GM18861 (cell line): ENCODE results near the gene CACNA1H.

ENCODE experiments used
- ATAC-seq: cut with Tn5 transposase; IDR thresholded peaks from one replicate; pipeline ENCODE4 v1.9.1; 2021; ENCODE audit not compliant: unreplicated experiment

Gene CACNA1H

GRCh38 chr16:1152651-1153259 is at the start of gene CACNA1H:
CACNA1H (plus strand) TSS chr16:1153106; CDS start chr16:1153738, 632 bp downstream.
- ATAC-seq = no peak

DNA sequence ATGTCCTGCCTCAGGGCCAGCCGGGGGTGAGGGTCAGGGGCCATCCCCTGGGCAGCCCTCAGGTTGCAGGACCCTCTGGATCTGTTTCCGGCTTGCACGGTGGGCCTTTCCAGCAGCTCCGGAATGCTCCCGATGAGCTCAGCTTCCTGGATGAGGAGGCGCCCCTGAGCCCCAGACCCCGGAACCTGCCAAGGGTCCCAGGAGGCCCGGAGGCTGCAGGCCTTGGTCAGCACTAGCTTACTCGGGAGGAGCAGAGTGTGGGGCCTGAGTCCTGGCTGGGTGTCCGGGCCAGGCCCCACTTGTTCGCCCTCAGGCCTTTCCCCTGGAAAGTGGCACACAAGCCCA is 49.3 kb upstream of the CACNA1H start:
- no peak for ATAC-seq

DNA sequence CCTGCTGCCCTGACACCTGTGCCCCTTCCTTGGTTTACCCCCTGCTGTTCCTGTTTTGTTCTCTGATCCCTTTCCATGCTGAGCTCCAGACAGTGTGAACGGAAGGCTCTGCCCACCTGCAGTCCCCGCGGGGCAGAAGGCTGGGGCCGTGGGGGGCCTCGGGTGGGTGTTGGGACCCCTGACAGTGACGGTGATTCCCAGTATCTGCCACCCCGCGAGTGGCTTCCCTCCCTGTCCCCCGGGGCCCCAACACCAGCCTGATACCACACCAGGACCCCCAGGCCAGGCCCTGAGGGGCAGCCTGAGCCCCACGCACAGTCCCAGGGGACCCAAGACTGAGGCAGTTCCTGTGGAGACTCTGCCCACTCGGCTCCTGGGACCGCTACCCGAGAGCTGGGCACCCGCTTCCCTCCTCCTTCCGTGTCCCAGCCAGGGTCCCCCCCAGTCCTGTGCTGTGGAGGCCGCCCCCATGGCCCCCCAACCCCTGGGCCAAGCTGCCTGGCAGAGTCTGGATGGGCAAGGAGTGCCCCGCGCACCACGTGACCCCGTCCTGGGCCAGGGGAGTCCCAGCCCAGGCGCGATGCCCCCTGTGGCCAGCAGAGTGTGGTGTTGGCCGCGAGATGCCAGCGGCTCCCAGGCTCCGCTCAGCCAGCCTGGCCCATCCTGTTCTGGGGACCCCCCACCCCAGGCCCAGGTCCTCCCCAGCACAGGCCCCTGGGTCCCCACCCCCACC is 46.9 kb upstream of the CACNA1H start:
- ATAC-seq = no peak

GRCh38 chr16:1106659-1107058 is 46.2 kb upstream of the CACNA1H start:
- no peak for ATAC-seq

GRCh38 chr16:1107141-1107540 is 45.8 kb upstream of the CACNA1H start:
- no peak for ATAC-seq

DNA sequence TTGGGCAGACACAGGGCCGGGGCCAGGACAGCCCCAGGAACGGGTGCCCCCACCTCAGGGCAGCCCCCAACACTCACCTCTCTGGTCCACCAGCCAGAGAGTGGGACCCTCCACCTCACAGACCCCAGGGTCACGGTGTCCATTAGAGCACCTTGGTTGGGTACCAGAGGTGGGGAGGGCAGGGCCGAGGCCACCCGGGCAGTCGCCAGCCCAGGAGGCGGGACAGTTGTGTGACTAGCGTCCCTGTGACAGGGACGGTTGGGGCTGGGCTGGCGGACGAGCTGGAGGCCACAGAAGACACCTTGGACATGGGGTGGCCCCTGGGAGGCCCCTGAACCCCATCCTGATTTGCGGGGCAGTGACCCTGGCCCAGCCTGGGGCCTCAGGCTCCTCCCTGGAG is 45.2 kb upstream of the CACNA1H start:
- no peak for ATAC-seq

GRCh38 chr16:1108299-1109252 is 44.3 kb upstream of the CACNA1H start:
- ATAC-seq = no peak

DNA sequence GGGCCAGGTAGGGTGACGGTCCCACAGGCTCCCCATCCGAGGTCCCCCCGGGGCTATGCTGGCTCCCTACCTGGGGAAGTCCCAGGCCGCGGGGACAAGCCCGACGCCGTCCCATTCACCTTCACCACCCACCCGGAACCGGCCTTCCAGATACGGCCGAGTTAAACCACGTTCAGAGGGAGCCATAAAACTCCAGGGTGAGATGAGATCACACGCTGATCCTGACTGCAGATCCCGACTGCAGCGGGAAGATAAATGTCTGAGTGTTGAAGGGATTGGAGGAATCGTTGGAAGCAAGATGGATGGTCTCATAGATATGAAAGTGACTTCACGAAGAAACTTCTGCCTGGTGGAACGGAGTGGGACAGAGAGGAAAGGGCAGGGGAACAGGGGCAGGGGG is 43.3 kb upstream of the CACNA1H start:
- ATAC-seq = no peak

GRCh38 chr16:1112506-1113184 is 40.3 kb upstream of the CACNA1H start:
- ATAC-seq = no peak

DNA sequence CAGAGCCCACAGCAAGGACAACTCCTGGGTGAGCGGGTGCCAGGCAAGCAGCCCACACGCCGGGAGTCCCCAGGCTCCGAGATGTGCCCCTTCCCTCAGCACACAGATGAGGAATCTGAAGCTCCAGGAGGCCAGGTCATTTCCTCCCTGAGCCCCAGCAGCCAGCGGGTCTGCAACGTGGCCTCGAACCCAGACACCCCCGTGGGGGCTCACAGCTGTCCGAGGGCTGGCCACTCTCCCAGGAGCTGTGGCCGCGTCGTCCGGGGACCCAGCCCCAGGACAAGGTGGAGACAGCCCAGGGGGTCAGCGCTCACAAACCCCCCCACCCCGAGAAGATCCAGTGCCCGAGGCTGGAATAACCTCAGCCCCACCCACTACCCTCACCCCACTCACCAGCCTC is 39.4 kb upstream of the CACNA1H start:
- ATAC-seq = no peak

DNA sequence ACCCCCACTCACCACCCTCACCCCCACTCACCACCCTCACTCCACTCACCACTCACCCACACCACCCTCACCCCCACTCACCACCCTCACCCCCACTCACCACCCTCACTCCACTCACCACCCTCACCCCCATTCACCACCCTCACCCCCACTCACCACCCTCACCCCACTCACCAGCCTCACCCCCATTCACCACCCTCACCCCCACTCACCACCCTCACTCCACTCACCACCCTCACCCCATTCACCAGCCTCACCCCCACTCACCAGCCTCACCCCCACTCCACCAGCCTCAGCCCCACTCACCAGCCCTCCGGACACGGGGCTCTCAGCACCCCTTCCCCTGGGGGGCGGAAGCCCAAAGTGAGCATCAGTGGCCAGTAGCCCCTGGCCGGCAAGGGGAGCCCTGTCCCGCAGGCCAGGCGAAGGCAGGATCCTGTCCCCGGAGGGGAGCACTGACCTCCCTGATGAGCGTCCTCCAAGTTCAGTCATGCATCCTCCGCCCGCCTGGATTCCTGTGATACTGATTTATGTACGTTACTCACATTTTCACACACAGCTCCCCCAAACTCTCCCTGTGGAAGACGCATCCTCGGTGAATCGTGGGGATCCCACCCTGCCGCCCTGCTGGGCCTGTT is 38.9 kb upstream of the CACNA1H start:
- ATAC-seq = no peak

- no peak for ATAC-seq
Observed at GRCh38 chr16:1116693-1117077, 36.2 kb upstream of the CACNA1H start.

DNA sequence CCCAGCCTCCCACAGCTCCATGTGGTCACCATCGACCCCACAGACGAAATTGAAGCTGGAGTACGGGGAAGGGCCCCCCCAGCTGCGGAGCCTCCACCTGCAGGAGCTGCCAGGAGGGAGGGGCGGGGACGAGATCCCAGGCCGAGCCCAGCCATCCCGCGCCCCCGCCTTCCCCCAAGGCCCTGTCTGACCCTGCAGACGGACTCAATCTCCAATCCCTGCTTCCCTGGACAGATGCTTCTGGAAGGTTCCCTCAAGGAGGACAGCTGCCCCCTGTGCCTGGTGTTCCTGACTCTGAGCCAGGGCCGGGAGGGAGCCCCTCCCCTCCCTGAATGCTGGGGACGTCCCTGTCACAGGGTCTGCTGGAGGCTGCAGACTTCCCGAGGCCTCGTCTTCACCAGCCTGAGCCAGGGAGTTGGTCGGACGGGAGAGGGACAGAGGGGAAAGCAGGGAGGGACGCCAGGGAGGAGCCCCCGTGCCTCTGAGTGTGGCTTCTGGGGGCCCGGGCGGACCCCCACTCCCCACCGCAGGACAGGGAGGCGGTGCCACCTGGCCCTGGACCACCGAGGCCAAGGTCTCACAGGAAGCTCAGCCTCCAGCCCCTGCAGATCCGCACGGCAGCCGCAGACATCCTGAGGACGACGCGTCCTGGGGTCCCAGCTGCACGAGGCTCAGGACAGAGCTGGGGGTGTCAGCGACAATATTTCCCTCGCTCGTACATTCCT is 35.6 kb upstream of the CACNA1H start:
- no peak for ATAC-seq

- no peak for ATAC-seq
Observed at GRCh38 chr16:1117926-1118325, 35.0 kb upstream of the CACNA1H start.

DNA sequence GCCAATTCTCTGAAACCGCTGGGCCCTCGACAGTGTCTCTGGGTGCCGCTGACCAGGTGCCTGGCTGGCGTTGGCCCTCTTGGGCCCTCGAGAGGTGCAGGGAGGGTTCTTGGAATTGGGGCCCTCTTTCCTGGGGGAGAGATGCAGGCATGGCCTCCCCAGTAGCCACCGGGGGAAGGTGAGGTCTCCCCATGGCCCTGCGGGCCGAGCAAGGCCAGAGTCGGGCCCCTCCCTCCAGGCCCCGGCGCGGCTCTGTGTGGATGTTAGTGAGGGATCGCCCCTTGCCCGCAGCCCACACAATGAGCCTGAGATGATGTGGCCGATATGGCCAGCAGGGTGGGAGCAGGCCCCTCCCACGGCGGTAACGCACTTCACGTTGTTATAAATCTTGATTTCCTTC is 33.8 kb upstream of the CACNA1H start:
- ATAC-seq = no peak

DNA sequence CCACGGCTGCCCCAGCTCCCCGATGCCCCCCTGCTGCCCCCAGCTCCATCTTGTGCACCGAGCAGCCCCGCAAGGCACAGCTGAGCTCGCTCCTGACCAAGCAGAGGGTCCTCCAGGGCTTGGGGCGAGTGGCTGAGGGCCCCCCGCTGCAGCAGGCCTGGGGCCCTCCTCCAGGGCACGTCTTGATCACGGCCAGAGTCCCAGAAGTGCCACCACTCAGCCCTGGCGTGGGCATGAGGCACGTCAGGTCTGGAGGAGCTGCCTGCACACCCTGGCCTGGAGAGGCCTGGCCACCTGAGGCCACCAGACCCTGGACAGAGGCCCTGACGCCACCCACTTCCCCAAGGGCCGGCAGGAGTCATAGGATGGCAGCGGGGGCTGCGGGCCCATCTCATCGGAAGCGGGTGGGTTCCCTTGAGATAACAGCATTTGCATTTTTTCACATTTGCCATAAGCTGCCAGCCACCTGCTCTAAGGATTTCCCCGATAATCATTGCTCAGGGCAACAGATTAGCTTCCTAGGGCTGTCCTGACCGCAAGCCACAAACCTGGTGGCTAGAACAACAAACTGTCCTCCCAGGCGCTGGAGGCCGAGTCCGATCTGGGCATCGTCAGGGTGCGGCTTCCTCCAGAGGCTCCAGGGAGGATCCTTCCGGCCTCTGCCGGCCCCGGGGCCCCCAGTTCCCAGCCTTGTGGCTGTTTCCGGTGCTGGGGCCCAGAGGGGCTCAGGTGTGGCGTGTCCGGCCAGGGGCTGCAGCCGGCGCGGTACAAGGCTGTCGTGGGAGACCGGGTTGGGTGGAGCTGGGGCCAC is 32.9 kb upstream of the CACNA1H start:
- ATAC-seq = no peak

- ATAC-seq = no peak
Observed at GRCh38 chr16:1120577-1120941, 32.3 kb upstream of the CACNA1H start.

DNA sequence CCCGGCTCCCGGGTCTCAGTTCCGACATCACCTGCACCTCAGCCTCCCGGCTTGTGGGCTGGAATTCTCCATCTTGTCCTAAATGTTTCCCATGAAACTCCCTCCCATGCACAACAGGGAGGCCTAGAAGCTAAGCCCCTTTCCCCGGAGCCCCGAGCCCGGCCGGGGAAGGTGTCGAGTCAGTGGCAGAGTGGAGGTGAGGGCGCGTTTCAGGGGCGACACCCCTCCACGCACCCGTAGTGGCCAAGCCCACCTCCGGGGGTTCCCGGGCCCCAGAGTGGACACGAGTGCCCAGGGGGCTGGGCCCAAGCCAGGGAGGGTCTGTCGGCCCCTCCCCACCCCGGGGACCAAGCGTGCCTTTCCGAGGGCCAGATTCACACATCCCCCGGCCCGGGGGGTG is 31.9 kb upstream of the CACNA1H start:
- ATAC-seq = no peak

- ATAC-seq = no peak
Observed at GRCh38 chr16:1121601-1122397, 31.1 kb upstream of the CACNA1H start.
